G401 (cell line): ENCODE measurements around the gene ADCY9. TPM values are rescaled to one million over a fixed set of nuclear protein-coding genes. Genes with fewer than 3 reads are reported as not detected.

ENCODE experiments used
- DNase-seq: peaks from one replicate; pipeline ENCODE4 v3.0.0-alpha.2; 2015; ENCODE audit warnings: low spot score
- in situ Hi-C: cut with HindIII; loops from 2 replicates; pipeline ENCODE4 v1.10.0; 2016; ENCODE audit warnings: low sequenced_read_pairs, mixed read lengths
- total RNA-seq: library from RNA; depleted of rRNA; stranded (reverse); fragments of >200 nt; shearing (Covaris generic); gene quantifications from 2 replicates; pipeline ENCODE4 v1.2.3, GENCODE V29; 2014

ADCY9 gene
- total RNA-seq, 1 experiment from 2014 or later: 2.6 TPM

DNA sequence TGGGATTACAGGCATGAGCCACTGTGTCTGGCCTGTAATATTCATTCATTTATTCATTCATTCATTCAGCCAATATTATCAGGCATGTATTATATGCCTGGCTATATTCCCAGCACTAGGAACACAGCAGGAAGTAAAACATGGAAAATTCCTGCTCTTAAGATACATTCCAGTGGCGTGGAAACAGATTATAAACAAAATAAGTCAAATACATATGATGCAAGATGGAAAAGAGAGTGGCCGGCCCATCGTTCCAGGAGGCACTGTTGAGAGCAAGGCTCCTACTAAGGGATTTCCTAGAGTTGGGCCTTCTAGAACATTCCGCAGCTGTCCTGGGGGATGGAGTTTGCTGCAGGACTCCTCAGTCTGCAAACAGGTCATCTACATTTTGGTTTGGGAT is 17.7 kb downstream of the ADCY9 start:
- DNase-seq: no peak

DNA sequence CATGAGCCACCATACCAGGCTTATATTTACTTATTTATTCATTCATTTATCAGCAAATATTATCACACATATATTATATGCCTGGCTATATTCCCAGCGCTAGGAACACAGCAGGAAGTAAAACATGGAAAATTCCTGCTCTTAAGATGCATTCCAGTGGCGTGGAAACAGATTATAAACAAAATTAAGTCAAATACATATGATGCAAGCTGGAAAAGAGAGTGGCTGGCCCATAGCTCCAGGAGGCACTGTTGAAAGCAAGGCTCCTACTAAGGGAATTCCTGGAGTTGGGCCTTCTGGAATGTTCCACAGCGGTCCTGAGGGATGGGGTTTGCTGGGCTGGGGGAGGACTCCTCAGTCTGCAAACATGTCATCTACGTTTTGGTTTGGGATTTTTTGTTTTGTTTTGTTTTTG is 18.4 kb downstream of the ADCY9 start:
- DNase-seq: no peak
- in situ Hi-C loops: no loop called here

More for the DNA sequence above, 17.7 kb downstream of the ADCY9 start:
- in situ Hi-C loops: no loop called here

DNA sequence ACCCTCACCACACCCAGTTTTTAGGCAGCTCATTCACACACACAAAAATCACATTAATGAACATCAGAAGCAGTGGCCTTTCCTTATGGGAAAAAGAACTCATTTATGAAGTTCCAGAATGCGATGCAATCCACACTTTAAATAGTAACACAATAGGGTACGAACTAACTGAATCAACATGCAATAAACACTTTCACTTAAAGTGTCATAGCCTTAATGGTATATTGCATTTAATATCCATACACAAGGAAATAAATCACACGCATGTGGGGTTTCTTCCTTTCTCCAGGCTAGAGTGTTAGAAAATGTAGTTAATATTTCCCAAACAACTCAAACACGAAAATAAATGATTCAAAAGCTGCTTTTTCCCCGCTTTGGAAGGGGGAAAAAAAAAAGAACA is 19.7 kb downstream of the ADCY9 start:
- DNase-seq: no peak
- in situ Hi-C loops: no loop called here

DNA sequence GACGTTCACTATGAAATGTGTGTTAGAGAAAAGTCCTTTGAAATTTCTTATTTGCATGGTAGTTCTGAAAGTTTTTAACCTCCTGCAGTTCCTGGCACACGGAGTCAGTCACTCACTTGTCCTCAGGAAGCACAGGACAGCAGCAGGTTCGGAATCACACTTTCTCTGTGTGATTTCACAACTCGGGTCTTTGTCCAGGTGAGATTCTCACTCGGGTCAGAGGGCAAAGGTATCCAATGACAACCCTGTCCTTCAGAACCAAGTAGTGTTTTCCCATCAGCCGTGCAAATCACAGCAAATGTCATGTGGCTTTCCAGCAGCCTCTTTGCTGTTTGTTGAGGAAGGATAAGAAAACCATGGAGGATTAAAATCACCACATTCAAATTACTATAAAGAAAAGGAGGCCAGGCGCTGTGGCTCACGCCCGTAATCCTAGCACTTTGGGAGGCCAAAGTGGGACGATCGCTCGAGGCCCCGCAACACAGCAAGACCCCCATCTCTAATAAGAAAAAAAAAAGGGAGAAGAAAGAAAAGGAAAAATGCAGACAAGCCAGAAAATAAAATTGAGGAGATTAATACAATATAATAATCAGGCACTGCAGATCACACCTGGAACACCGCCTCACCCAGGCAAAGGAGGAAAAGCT is 22.0 kb downstream of the ADCY9 start:
- DNase-seq: no peak
- in situ Hi-C loops: no loop called here

DNA sequence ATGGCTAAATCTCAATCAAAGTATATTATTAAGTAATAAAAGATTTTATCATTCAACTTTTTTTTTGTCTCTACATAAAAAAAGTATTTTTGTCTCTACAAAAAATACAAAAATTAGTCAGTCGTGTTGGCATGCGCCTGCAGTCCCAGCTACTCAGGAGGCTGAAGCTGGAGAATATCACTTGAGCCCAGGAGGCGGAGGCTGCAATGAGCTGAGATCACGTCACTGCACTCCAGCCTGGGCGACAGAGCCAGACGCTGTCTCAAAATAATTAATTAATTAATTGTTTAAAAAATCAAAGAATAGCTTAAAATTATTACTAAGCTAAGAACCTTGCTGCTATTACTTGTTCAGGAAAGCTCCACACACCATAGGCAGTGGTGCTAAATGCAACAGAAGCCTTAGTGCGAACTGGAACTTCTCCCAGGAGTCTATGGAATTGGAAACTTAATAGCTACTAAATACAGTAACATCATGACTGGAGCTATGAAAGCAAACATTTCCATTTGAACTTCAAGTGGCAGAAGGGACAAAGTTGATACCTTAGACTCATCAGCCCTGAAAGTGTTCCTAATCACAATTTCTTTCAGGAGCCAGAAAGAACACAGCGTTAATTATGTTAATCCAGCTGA is 22.6 kb downstream of the ADCY9 start:
- DNase-seq: no peak
- in situ Hi-C loops: no loop called here

DNA sequence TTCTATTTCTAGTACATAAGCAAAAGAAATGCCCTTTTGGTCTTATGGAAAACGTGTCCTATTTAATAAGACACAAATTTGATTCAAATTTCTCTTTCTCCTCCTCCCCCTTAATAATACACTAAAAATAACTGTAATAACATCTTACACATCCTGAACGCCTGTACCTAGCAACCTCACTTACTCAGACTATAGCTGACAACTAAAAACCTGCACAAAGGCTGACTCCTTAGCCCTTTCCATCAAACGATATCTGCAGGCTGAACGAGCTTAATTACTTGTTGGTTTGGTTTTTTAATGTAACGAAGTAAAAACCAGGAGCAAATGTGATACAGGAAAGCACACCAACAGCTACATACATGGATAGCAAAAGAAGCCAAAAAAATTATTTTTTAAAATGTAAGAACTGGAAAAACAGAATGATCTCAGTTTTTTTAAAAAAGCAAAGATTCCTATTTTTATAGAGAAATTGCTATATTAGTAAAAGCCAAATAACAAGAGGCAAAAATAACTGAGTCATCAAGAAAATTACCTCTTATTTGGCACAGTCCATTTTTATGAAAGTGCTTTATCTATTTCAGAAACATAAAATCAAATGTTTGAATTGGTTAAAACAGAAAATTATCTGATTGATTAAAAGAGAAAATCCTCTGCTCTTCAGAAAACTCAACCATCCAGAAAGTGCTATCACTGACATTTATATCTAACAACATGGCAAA is 23.5 kb downstream of the ADCY9 start:
- no peak for DNase-seq
- in situ Hi-C loops: no loop called here

DNA sequence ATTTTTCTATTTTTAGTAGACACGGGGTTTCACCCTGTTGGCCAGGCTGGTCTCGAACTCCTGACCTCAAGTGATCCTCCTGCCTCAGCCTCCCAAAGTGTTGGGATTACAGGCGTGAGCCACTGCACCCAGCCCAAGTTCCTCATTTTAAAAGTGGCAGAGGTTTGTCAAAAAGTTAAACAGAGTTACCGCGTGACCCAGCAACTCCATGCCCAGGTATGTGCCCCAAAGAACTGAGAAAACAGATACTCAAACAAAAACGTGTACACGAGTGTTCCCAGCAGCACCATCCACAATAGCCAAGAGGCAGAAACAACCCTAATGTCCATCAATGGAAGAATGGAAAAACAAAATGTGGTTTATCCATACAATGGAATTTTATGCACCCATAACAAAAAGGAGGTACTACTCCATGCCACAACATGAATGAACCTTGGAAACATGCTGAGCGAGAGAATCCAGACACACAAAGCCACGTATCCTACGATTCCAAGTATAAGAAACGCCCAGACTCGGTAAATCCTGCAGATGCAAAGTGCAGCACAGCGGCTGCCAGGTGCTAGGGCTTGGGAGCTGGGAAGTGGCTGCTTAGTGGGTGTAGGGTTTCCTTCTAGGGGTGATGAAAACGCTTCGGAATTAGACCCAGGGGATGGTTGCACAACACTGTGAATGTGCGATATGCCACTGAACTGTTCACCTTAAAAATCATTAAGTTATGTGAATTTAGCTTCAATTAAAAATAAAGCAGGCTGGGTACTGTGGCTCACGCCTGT is 24.8 kb downstream of the ADCY9 start:
- DNase-seq: no peak

DNA sequence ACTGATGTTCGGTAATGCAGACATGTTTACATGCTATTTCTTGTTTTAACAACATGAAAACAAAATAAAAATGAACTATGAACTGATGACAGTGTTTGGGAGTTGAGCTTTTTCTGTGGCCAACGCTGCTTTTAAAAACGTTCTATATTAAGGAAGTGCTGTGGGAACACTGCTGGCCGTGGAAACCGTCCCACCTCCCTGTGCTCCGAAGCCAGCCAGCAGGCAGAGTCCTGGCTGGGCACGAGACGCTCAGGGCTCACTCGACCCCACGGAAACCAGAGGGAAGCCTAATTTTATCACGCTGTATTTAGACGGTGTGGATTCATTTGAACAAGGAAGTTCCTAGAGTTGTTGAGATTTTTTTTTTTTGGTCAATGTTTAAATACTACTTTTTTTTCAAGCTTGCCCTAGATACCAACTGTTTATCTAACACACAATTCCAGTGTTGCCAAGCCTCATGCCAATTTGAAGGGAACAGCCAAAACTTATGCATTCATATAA is 25.8 kb downstream of the ADCY9 start:
- in situ Hi-C loops: no loop called here
- DNase-seq: peak; percentile 67

More for the DNA sequence above, 24.8 kb downstream of the ADCY9 start:
- in situ Hi-C loops: no loop called here

DNA sequence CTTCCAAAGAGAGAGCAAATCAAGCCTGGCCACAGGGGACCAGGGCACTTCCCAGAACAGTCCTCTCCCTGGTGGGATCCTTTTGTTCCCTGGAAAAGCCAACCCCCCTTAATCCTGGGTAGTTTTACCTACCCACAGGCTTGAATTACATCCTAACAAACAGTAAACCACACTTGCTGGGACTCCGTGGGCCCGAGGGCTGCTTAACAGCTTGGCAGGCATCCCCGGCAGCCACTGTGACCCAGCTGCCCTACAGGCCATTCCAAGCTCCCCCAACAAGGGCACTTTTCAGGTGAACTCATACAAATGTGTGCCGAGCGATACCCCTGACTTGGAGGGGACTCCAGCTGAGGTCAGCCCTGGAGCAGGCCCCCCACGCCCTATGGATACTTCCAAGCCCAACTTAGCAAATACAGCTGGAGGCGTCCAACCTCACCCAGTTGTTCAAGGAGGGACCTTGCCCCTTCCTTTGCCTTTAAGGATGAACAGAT is 26.4 kb downstream of the ADCY9 start:
- in situ Hi-C loops: no loop called here
- peak; percentile 54 for DNase-seq

DNA sequence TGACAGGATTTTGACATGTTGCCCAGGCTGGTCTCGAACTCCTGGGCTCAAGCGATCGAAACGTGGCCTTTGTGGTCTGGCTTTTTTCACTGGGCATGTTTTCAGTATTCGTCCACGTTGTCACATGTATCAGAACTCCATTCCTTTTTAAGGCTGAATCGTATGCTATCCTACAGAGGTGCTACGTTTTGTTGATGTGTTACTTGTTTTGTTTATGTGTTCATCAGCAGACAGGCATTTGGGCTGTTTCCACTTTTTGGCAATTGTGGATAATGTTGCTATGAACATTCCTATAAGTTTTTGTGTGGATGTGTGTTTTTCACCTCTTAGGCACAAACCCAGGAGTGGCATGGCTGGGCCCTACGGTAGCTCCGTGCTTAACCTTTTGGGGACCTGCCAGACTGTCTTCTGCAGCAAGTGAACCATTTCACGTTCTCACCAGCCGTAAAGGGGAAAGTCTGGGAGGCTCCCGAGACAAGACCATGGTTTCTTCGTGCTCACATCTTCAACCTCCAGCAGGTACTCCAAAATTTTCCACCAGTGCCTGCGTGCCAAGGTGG is 26.9 kb downstream of the ADCY9 start:
- in situ Hi-C loops: no loop called here
- DNase-seq: no peak

DNA sequence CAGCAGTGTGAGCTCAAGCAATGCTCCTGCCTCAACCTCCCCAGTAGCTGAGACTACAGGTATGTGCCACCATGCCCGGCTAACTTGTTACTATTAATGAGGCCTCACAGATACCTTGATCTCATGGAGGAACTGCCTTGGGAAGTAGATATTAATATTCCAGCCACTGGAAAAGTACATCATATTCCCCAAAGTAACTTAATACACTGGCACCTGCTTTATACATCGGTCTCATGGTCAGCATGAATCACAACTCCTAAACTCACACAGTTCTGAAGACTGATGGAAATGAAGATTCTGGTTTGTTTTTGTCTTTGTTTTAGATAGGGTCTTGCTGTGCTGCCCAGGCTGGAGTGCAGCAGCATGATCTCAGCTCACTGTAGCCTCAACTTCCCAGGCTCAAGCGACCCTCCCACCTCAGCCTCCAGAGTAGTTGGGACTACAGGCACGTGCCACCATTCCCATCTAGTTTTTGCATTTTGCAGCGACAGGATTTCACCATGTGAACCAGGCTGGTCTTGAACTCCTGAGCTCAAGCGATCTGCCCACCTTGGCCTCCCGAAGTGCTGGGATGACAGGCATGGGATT is 28.2 kb downstream of the ADCY9 start:
- in situ Hi-C loops: no loop called here
- no peak for DNase-seq

DNA sequence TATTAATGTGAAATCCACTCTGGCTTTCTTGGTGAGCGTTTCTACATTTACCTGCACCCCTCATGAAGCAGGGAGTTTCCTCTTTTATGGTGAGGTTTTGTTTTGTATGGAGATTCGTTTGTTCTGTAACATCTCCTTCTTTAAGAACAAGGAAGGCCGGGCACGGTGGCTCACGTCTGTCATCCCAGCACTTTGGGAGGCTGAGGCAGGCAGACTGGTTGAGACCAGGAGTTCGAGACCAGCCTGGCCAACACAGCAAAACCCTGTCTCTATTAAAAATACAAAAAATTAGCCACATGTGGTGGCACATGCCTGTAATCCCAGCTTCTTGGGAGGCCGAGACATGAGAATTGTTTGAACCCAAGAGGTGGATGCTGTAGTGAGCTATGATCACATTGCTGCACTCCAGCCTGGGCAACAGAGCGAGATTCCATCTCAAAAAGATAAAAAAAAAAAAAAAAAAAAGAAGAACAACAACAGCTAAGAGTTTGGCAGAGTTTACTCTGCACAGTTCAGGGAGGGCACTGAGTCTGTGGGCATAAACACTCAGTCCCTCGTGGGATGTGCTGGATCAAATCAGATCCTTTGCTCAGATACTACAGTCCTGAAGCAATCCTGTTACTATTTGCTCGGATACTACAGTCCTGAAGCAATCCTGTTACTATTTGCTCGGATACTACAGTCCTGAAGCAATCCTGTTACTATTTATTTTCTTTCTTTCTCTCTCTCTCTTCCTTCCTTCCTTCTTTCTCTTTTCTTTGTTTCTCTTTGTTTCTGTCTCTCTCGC is 28.9 kb downstream of the ADCY9 start:
- no peak for DNase-seq
- in situ Hi-C loops: no loop called here

DNA sequence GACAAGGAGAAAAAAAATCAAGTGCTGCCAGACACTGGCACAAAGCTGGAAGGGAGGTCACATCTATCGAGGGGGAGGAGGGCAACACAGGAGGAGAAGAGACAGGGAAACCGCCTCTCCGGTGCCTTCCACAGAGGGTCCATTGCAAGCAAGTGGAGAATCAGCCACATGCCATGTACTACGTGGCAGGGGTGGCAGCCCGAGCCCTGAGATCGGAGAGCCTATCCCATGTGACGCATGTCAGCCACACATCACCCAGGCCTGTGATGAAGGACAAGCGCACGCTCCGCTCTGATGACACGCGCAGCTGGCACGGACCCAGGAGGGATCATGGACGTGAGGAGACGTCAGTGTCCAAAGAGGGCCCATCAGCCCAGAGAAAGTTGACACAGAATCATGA is 30.1 kb downstream of the ADCY9 start:
- in situ Hi-C loops: no loop called here
- DNase-seq: no peak

DNA sequence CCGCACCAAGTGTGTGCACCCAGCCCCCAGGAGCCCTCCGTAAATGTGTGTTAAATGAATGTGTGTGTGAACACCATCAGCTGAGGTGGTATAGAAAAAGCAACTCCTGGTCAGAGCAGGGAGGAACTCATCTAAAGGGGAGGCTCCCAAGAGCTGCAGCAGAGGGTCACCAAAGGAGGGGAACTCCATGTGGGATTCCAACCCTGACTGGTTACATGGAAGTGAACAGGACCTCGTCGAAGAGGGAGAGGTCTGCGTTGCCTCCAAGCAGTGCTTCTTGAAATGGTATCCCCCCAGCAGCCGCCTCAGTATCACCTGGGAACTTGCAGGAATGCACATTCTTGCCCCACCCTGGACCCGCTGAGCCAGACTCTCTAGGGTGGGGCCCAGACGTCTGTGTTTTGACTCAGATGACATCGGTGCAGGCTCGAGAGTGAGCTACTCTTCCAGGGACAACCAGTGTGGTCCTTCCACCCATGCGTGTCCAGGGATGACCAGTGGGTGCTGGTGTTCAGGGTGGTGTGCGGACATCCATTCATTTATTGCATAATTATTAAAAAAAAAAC is 30.8 kb downstream of the ADCY9 start:
- in situ Hi-C loops: no loop called here
- DNase-seq: no peak

DNA sequence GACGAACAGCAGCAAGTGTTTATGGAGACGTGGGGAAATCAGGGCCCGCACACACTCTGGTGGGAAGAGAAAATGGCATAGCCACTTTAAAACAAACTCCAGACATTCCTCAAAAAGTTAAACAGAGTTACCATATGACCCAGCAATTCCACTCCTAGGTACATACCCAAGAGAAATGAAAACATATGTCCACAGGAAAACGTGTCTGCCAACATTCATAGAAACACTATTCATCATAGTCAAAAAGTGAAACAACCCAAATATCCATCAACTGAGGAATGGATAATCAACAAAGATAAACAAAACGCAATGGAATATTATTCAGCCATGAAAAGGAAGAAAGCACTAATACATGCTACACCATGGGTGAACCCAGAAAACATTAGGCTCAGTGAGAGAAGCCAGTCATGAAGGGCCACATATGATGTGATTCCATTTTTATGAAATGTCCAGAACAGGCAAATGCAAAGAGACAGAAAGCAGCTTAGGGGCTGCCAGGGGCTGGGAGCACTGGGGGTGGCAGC is 32.8 kb downstream of the ADCY9 start:
- in situ Hi-C loops: no loop called here
- no peak for DNase-seq

DNA sequence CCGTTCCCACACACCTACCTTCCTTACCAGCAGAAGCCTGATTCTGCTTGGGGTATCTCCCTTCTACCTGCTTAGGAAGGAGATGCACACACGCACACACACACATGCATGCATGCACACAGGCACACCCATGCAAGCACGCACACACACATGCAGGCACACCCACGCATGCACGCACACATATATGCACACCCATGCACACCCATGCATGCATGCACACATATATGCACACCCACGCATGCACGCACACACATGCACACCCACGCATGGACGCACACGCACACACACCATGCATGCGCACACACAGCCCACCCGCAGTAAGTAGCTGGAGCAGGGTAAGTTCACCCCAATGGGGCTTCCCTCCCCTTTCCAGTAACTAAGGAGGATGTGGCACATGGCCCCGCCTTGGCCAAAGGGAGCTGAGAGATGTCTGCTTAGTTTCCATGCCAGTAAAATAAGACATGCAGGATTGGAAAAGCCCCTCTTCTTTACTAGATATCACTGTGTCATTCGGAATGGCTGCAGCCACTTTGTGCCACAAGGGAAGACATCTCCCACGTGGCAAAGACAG is 33.7 kb downstream of the ADCY9 start:
- in situ Hi-C loops: no loop called here
- DNase-seq: no peak

DNA sequence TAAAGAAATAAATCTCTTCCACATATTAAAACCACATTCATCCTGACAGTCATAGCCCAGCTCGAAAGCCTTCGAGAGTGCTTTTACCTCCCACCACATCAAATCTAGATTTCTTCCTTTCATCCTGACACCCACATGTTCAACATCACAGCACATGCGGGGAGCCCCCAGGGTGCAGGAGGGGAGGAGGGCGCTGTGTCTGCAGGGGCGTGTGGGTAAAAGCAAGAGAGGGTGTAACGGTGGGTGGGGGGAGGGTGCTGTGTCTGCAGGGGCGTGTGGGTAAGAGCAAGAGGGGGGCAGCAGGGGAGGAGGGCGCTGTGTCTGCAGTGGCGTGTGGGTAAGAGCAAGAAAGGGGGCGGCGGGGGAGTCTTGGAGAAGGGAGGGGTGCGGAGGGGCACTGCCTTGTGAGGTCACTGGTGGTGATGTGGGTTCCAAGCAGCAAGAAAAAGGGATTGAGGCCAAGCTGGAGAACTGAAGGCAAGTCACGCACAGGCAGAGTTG is 34.7 kb downstream of the ADCY9 start:
- in situ Hi-C loops: no loop called here

More for the DNA sequence above, 34.7 kb downstream of the ADCY9 start:
- no peak for DNase-seq
